IMR-90 (cell line): Measurements from ENCODE around the gene DNAJC11. TPM values are rescaled to one million over a fixed set of nuclear protein-coding genes. Genes with fewer than 3 reads are reported as not detected.

Experiments used
- ATAC-seq: fragments of 200-7000 bp; cut with Tn5 transposase; 2 replicates; pipeline ENCODE4 v1.9.1; 2020; ENCODE audit warnings: low read depth, mild to moderate bottlenecking, moderate library complexity
- BruUV-seq: library from RNA; stranded (reverse); fragments of 400-500 nt; replicated peaks from 2 replicates; lab custom pipeline; 2021; lab: Mats Ljungman, UMichigan
- CTCF ChIA-PET: fragments of 300-600 bp; formaldehyde crosslinking; extraction: SDS; loops from one replicate; lab custom pipeline; 2021; ENCODE audit warnings: antibody characterized with exemption; lab: Yijun Ruan, JAX
- POLR2A ChIA-PET: fragments of 300-600 bp; sonication (Branson Sonifier 250); formaldehyde crosslinking; loops from one replicate; lab custom pipeline; 2022; ENCODE audit warnings: antibody characterized with exemption; ENCODE audit not compliant: unreplicated experiment; lab: Charles Lee
- DNase-seq: peaks from one replicate; pipeline ENCODE4 v3.0.0; 2013
- H2AFZ ChIP-seq: replicated peaks from 2 replicates; pipeline ENCODE3; 2013; ENCODE audit warnings: low read length, mild to moderate bottlenecking; ENCODE audit not compliant: poor library complexity
- H2AK5ac ChIP-seq: 2 replicates; pipeline ENCODE4 v1.6.1; 2013; ENCODE audit warnings: low read depth, low read length, inconsistent platforms
- H2AK9ac ChIP-seq: replicated peaks from 2 replicates; pipeline ENCODE3; 2013; ENCODE audit warnings: mild to moderate bottlenecking, low read depth, low read length, moderate library complexity; ENCODE audit not compliant: poor library complexity
- H2BK120ac ChIP-seq: 2 replicates; pipeline ENCODE4 v1.6.1; 2013; ENCODE audit warnings: low read depth, low read length, inconsistent platforms
- H2BK15ac ChIP-seq: 3 replicates; pipeline ENCODE4 v1.6.1; 2013; ENCODE audit warnings: low read depth, low read length, inconsistent platforms
- H2BK20ac ChIP-seq: 2 replicates; pipeline ENCODE4 v1.6.1; 2013; ENCODE audit warnings: low read depth, mild to moderate bottlenecking, inconsistent platforms, low read length, moderate library complexity
- H2BK5ac ChIP-seq: 2 replicates; pipeline ENCODE4 v1.6.1; 2013; ENCODE audit warnings: mild to moderate bottlenecking, low read depth, low read length, inconsistent platforms; ENCODE audit not compliant: poor library complexity, severe bottlenecking
- H3K14ac ChIP-seq: replicated peaks from 2 replicates; pipeline ENCODE4 v1.6.1; 2013; ENCODE audit warnings: low read depth, low read length, inconsistent platforms
- H3K18ac ChIP-seq: 2 replicates; pipeline ENCODE4 v1.6.1; 2013; ENCODE audit warnings: low read depth, low read length, control low read depth
- H3K23ac ChIP-seq: 2 replicates; pipeline ENCODE4 v1.6.1; 2013; ENCODE audit warnings: low read depth, low read length, inconsistent platforms
- H3K27ac ChIP-seq: 2 replicates; pipeline ENCODE4 v1.5.1; 2013; ENCODE audit warnings: mild to moderate bottlenecking, control low read depth, low read length; ENCODE audit not compliant: insufficient read depth
- H3K27me3 ChIP-seq: 2 replicates; pipeline ENCODE4 v1.6.1; 2013; ENCODE audit warnings: low read length; ENCODE audit not compliant: control insufficient read depth, insufficient read depth
- H3K36me3 ChIP-seq: 2 replicates; pipeline ENCODE4 v1.6.1; 2013; ENCODE audit warnings: low read length, mixed read lengths; ENCODE audit not compliant: control insufficient read depth, insufficient read depth
- H3K4ac ChIP-seq: 2 replicates; pipeline ENCODE4 v1.6.1; 2013; ENCODE audit warnings: low read depth, low read length, inconsistent platforms
- H3K4me1 ChIP-seq: 2 replicates; pipeline ENCODE4 v1.6.1; 2013; ENCODE audit warnings: low read length, mixed read lengths; ENCODE audit not compliant: control insufficient read depth, insufficient read depth
- H3K4me2 ChIP-seq: 2 replicates; pipeline ENCODE4 v1.6.1; 2013; ENCODE audit warnings: low read depth, mild to moderate bottlenecking, control low read depth, low read length, moderate library complexity
- H3K4me3 ChIP-seq: 2 replicates; pipeline ENCODE4 v1.5.1; 2013; ENCODE audit warnings: low read depth, mild to moderate bottlenecking, control low read depth, low read length, moderate library complexity; ENCODE audit not compliant: insufficient read depth
- H3K56ac ChIP-seq: 2 replicates; pipeline ENCODE4 v1.6.1; 2013; ENCODE audit warnings: low read length, inconsistent platforms; ENCODE audit not compliant: insufficient read depth; ENCODE audit errors: extremely low read depth
- H3K79me1 ChIP-seq, 2 experiments: 2 replicates each; pipeline ENCODE4 v1.6.1; 2013; ENCODE audit warnings: low read length in 2 of 2, inconsistent platforms in 1 of 2, low read depth in 1 of 2
- H3K9ac ChIP-seq: 2 replicates; pipeline ENCODE4 v1.6.1; 2013; ENCODE audit warnings: low read depth, low read length, control low read depth
- H3K9me1 ChIP-seq: 2 replicates; pipeline ENCODE4 v1.6.1; 2013; ENCODE audit warnings: low read length, inconsistent platforms; ENCODE audit not compliant: insufficient read depth
- H3K9me3 ChIP-seq: 2 replicates; pipeline ENCODE4 v1.6.1; 2013; ENCODE audit warnings: low read length; ENCODE audit not compliant: control insufficient read depth, insufficient read depth
- H4K20me1 ChIP-seq: 2 replicates; pipeline ENCODE4 v1.6.1; 2013; ENCODE audit warnings: low read length, inconsistent platforms; ENCODE audit not compliant: insufficient read depth
- H4K5ac ChIP-seq: 2 replicates; pipeline ENCODE4 v1.6.1; 2013; ENCODE audit warnings: mild to moderate bottlenecking, low read depth, low read length, control low read depth
- H4K8ac ChIP-seq, 2 experiments: 2 replicates each; pipeline ENCODE4 v1.6.1; 2013; ENCODE audit warnings: low read depth in 2 of 2, low read length in 2 of 2, control low read depth in 1 of 2, inconsistent platforms in 1 of 2
- H4K91ac ChIP-seq: 2 replicates; pipeline ENCODE4 v1.6.1; 2013; ENCODE audit warnings: low read depth, low read length, inconsistent platforms; ENCODE audit not compliant: insufficient read depth
- MXI1 ChIP-seq: IDR thresholded peaks from 2 replicates; pipeline ENCODE4 v1.6.1; 2012; ENCODE audit warnings: low read depth, mild to moderate bottlenecking, low read length, moderate library complexity, borderline replicate concordance
- RAD21 ChIP-seq: IDR thresholded peaks from 2 replicates; pipeline ENCODE4 v1.6.1; 2012; ENCODE audit warnings: low read length, improper control_type of control experiment
- WGBS, 2 experiments: methylation state at CpG; one replicate each; pipeline versions ENCODE4 v1.1.5 to v1.1.7; 2013; ENCODE audit warnings: missing lambda C conversion rate in 2 of 2; ENCODE audit not compliant: insufficient read length in 1 of 2; ENCODE audit errors: extremely low coverage in 2 of 2; 5-methylcytosine and 5-hydroxymethylcytosine counted together
- dilution Hi-C: fragments of 300-500 bp; cut with HindIII; formaldehyde crosslinking; loops from one replicate; pipeline ENCODE4 v1.14.3; 2018; ENCODE audit warnings: low sequenced_read_pairs; ENCODE audit not compliant: unreplicated experiment
- in situ Hi-C: fragments of 300-500 bp; cut with MboI; formaldehyde crosslinking; loops from 3 replicates; pipeline ENCODE4 v1.14.3; 2019; ENCODE audit warnings: low sequenced_read_pairs, inconsistent platforms, mixed read lengths
- intact Hi-C: fragments of 100-400 bp; cut with micrococcal nuclease; formaldehyde crosslinking; loops from 2 replicates; pipeline ENCODE4 v1.10.0; 2022
- polyA plus RNA-seq, 3 experiments: library from polyadenylated mRNA; depleted of rRNA; stranded (reverse); fragments of >200 nt; gene quantifications; 2 replicates each; pipeline ENCODE4 v1.2.3, GENCODE V29; 2012; ENCODE audit warnings: low replicate concordance in 1 of 3
- total RNA-seq: library from RNA; depleted of rRNA; stranded (reverse); fragments of >200 nt; gene quantifications from 2 replicates; pipeline ENCODE4 v1.2.3, GENCODE V29; 2012

The DNAJC11 gene
- total and polyA plus RNA-seq, 2 of the 4 experiments (the other 2 are of a cell fraction) = 38.7 to 48.5 TPM

- Histone ChIP-seq H2BK20ac (no peak overlapping the region), H2AFZ (no peak overlapping the region), H4K20me1 (peaks cover 11% of the 10 kb centered on the region; the same call in 1 of the 2 replicates), H2BK5ac (no peak overlapping the region), H3K4ac (no peak overlapping the region), H2AK5ac (no peak overlapping the region), H3K27me3 (no peaks in the 10 kb centered on the region), H3K9me1 (peaks cover 2% of the 10 kb centered on the region; the same call in 1 of the 2 replicates), H2AK9ac (peak overlapping the region; percentile 77), H3K56ac (no peak overlapping the region), H4K8ac (no peak overlapping the region), H3K79me1 (peaks cover 0 to 10% of the 10 kb centered on the region in 2 experiments; a peak in 2 of 4 replicates), H3K4me1 (peaks cover 2% of the 10 kb centered on the region; the same call in 1 of the 2 replicates), H3K23ac (no peak overlapping the region), H3K18ac (no peak overlapping the region), H4K5ac (no peak overlapping the region), H3K14ac (no peak overlapping the region), H3K4me3 (no peak overlapping the region), H3K36me3 (peaks cover 61% of the 10 kb centered on the region), H3K9ac (no peak overlapping the region), H3K4me2 (no peak overlapping the region), H2BK120ac (no peak overlapping the region), H3K9me3 (no peaks in the 10 kb centered on the region), H2BK15ac (no peak overlapping the region), H4K91ac (no peak overlapping the region), H3K27ac (no peak overlapping the region)
- dilution Hi-C loops = no loop called here
- WGBS, 2 experiments = 92% methylated on average over 7 of the region's 16 CpGs; no CpG with 5 or more reads in 1 of the 2 experiments
- ChIA-PET POLR2A (no interaction called here), CTCF (interaction anchor here (0.8 kb wide), 1 partner anchor 10 kb away, joined by 4 read pairs; no protein-coding TSS in a partner anchor)
- intact Hi-C loops = loop anchor here (5.0 kb wide), 1 partner anchor 1011 kb away; no protein-coding TSS in a partner anchor
- no TSS peak for BruUV-seq
- DNase-seq (peak; percentile 21), ATAC-seq (peak; percentile 59)
- in situ Hi-C loops = no loop called here
- no peak for TF ChIP-seq RAD21
- peak; percentile 56; the same call in 1 of the 2 replicates for TF ChIP-seq MXI1
Observed at GRCh38 chr1:6635910-6636760, 65.5 kb downstream of the DNAJC11 start.
